ENCODE results near the gene TRAF2.

- no peak for TF ChIP-seq CTCF (IDR thresholded peaks at IDR 0.05; ENCODE audit: extremely low read depth in 1 of 2, insufficient read depth in 1 of 2, low read depth in 1 of 2, low read length in 2 of 2)
- no peak for TF ChIP-seq EZH2 (IDR thresholded peaks at IDR 0.05; ENCODE audit: borderline replicate concordance, low read depth, low read length, severe bottlenecking)
- TF ChIP-seq JUN (IDR thresholded peaks at IDR 0.05; ENCODE audit: borderline replicate concordance, insufficient read depth, insufficient read length, low read depth), result no peak
- TF ChIP-seq GATA2 (IDR thresholded peaks at IDR 0.05; ENCODE audit: insufficient read depth, insufficient read length, low read depth, low read length), result no peak
- no peak for TF ChIP-seq POLR2A (IDR thresholded peaks at IDR 0.05; ENCODE audit: low read depth, low read length)
- no peak for TF ChIP-seq FOS (IDR thresholded peaks at IDR 0.05; ENCODE audit: borderline replicate concordance, insufficient read depth, low read length)
- TF ChIP-seq, protein P1, sequence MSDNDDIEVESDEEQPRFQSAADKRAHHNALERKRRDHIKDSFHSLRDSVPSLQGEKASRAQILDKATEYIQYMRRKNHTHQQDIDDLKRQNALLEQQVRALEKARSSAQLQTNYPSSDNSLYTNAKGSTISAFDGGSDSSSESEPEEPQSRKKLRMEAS (IDR thresholded peaks at IDR 0.05; ENCODE audit: insufficient read depth, insufficient read length), result no peak
- TF ChIP-seq POLR2AphosphoS5 (IDR thresholded peaks at IDR 0.05; ENCODE audit: insufficient read depth, low read depth, low read length), result no peak
- TF ChIP-seq MYC (IDR thresholded peaks at IDR 0.05; ENCODE audit: low read depth, low read length), result no peak
Observed at GRCh38 chr9:136865041-136865767, 21.1 kb upstream of the TRAF2 start.
